Ovary (tissue), 9 donors: Measurements from ENCODE around the gene HDAC10. TPM values are rescaled to one million over a fixed set of nuclear protein-coding genes. Genes with fewer than 3 reads are reported as not detected.

ENCODE experiments used
- DNase-seq, 5 donors: peaks; one replicate each; pipeline ENCODE4 v3.0.0-alpha.2; 2019 to 2020
- H3K27ac ChIP-seq, 2 donors: fragments of 200-600 bp; one replicate each; pipeline versions ENCODE4 v1.5.1 to v1.8.0; 2019 to 2022
- H3K27me3 ChIP-seq: fragments of 200-600 bp; one replicate; pipeline ENCODE4 v1.8.0; 2022
- H3K36me3 ChIP-seq: fragments of 200-600 bp; sonication (generic); one replicate; pipeline ENCODE4 v1.5.1; 2019
- H3K4me1 ChIP-seq: one replicate; pipeline ENCODE4 v1.8.1; 2013; ENCODE audit warnings: mild to moderate bottlenecking, moderate library complexity; ENCODE audit not compliant: insufficient read depth
- H3K4me3 ChIP-seq: fragments of 200-600 bp; sonication (generic); one replicate; pipeline ENCODE4 v1.5.1; 2017
- H3K9me3 ChIP-seq, 2 donors: fragments of 200-600 bp in 1 of 2; sonication (generic) in 1 of 2; one replicate each; pipeline versions ENCODE4 v1.5.1 to v1.8.1; 2013 to 2019; ENCODE audit warnings: mild to moderate bottlenecking in 1 of 2, moderate library complexity in 1 of 2
- EP300 ChIP-seq: sonication (generic); formaldehyde crosslinking; IDR thresholded peaks from one replicate; pipeline ENCODE4 v1.6.1; 2017; ENCODE audit warnings: antibody characterized with exemption
- POLR2A ChIP-seq: fragments of 450-650 bp; IDR thresholded peaks from one replicate; pipeline ENCODE4 v1.6.1; 2017; ENCODE audit warnings: antibody characterized with exemption, mild to moderate bottlenecking, moderate library complexity
- WGBS, 3 donors: extraction: QIAGEN DNeasy Blood & Tissue Kit in 1 of 3; methylation state at CpG; one replicate each; pipeline versions ENCODE4 v1.1.5 to v1.1.7; 2013 to 2017; 5-methylcytosine and 5-hydroxymethylcytosine counted together
- intact Hi-C, 4 donors: fragments of 100-400 bp; cut with DNase I; formaldehyde crosslinking; loops; one replicate each; pipeline versions ENCODE4 v1.11.0 to v1.15.1; 2022 to 2023
- polyA plus RNA-seq, 2 donors: library from polyadenylated mRNA; stranded (reverse); fragments of 200-250 nt in 1 of 2; fragments of 350-450 nt in 1 of 2; fragmentation: Illumina TruSeq in 1 of 2; extraction: RNeasy Lipid Tissue Mini Kit (QIAGEN cat#74804) in 1 of 2; gene quantifications; one replicate each; pipeline ENCODE4 v1.2.3, GENCODE V29; 2013 to 2014
- total RNA-seq, 7 donors: library from RNA; depleted of rRNA in 2 of 7; stranded (reverse); fragments of >200 nt in 2 of 7; fragmentation: NEBNext Ultra II Directional in 3 of 7; extraction: Animal tissue kit (Norgen Biotek cat#: 25700) in 3 of 7; gene quantifications; one replicate each; pipeline versions ENCODE4 v1.1.0 to v1.2.4, GENCODE V29; 2016 to 2023
- TF ChIP-seq, protein P1 (sequence below), 3 donors: fragments of 450-650 bp in 2 of 3; fragments of 200-600 bp in 1 of 3; IDR thresholded peaks; one replicate each; pipeline versions ENCODE4 v1.5.1 to v1.8.0; 2016 to 2022; ENCODE audit warnings: antibody characterized with exemption in 3 of 3, mild to moderate bottlenecking in 1 of 3
- donor health status: DM: no; HTN: no; CAD: no; lungs with moderate emphysema.
- donor health status: DM: no; HTN: no; CAD: no.
- donor health status: Bipolar disorder and iron deficiency.
- donor health status: DM: yes; HTN: yes; CAD: no.
- donor health status: DM: no; HTN: no; CAD: no.
- donor health status: DM: yes; HTN: yes; CAD: no.

Gene HDAC10
- total and polyA plus RNA-seq, 9 donors: 2.3 to 44.6 (median 38.9) TPM

DNA sequence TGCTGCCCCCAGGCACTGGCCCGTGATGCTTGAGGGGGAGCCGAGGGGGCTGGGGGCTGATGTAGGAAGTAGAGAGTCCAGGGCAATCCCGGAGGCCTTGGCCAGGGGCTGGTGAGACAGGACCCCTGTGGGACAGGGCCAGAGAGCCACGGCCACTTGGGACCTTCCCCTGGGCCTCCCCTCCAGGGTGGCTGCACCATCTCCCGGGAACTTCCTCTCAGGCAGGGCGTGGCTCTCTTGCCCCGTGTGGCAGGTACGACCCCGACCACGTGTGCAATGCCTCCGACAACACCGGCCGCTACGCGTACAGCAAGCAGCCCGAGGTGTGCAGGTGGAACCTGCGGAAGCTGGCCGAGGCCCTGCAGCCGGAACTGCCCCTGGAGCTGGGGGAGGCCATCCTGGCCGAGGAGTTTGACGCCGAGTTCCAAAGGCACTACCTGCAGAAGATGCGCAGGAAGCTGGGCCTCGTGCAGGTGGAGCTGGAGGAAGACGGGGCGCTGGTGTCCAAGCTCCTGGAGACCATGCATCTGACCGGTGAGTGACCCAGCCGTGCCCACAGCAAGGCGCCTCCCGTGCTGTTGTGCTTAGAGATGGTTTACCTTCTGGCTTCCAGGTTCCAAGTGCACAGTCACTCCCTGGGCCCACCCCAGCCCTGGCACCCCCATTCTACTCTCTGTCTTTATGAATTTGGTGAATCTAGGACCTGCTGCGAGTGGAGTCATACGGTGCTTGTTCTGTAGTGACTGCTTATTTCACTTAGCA, 40.5 kb downstream of the HDAC10 start:
- H3K9me3 ChIP-seq: no peaks in the 10 kb centered on the region
- DNase-seq: peak in 1 of 5 donors; percentile 45
- no peak overlapping the region for H3K27ac ChIP-seq
- intact Hi-C loops: loop anchor here in 2 of 4 donors (2.0 to 5.0 kb wide), 2 partner anchors 280 to 283 kb away; no protein-coding TSS in a partner anchor
- 85 to 88% (median 85%) methylated on average over 28 to 32 of the region's 32 CpGs for WGBS, 3 donors
- TF ChIP-seq, protein P1, sequence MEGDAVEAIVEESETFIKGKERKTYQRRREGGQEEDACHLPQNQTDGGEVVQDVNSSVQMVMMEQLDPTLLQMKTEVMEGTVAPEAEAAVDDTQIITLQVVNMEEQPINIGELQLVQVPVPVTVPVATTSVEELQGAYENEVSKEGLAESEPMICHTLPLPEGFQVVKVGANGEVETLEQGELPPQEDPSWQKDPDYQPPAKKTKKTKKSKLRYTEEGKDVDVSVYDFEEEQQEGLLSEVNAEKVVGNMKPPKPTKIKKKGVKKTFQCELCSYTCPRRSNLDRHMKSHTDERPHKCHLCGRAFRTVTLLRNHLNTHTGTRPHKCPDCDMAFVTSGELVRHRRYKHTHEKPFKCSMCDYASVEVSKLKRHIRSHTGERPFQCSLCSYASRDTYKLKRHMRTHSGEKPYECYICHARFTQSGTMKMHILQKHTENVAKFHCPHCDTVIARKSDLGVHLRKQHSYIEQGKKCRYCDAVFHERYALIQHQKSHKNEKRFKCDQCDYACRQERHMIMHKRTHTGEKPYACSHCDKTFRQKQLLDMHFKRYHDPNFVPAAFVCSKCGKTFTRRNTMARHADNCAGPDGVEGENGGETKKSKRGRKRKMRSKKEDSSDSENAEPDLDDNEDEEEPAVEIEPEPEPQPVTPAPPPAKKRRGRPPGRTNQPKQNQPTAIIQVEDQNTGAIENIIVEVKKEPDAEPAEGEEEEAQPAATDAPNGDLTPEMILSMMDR (IDR thresholded peaks at IDR 0.05): no peak
- TF ChIP-seq POLR2A (no peak), EP300 (no peak)
- H3K4me1 ChIP-seq: peaks cover 4% of the 10 kb centered on the region
- no peaks in the 10 kb centered on the region for H3K36me3 ChIP-seq
- H3K27me3 ChIP-seq: no peaks in the 10 kb centered on the region
- no peak overlapping the region for H3K4me3 ChIP-seq

DNA sequence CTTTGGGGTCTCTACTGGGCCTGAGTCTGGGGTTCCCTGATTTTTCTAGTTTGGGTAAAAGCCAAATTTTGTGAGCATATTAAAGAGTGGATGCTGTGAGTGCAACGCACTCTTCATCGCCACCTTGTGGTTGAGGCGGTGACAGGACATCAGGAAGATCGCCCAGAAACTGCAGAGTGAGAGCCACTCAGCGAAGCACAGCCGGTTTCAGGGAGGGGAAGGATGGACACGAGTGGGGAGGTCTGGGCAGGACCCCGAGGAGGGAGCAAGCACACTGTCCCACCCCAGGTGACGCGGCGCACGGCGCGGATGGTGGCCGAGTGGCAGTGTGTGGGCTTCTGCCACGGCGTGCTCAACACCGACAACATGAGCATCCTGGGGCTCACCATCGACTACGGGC, 41.2 kb downstream of the HDAC10 start:
- no peak overlapping the region for H3K4me3 ChIP-seq
- peaks cover 4% of the 10 kb centered on the region for H3K4me1 ChIP-seq
- no peaks in the 10 kb centered on the region for H3K27me3 ChIP-seq
- intact Hi-C loops: loop anchor here in 3 of 4 donors (2.0 to 10.0 kb wide), 6 partner anchors 57 to 288 kb away; no protein-coding TSS in a partner anchor
- peak overlapping the region in 1 of 2 donors; percentile 4 for H3K27ac ChIP-seq
- DNase-seq: peak; percentile 64 to 83 (median 78)
- no peaks in the 10 kb centered on the region for H3K9me3 ChIP-seq
- 55 to 61% (median 57%) methylated on average over 20 of the region's 20 CpGs for WGBS, 3 donors
- no peaks in the 10 kb centered on the region for H3K36me3 ChIP-seq
- TF ChIP-seq, protein P1 (IDR thresholded peaks at IDR 0.05): peak; percentile 70 to 86 (median 86)
- no peak for TF ChIP-seq EP300
- TF ChIP-seq POLR2A: no peak

DNA sequence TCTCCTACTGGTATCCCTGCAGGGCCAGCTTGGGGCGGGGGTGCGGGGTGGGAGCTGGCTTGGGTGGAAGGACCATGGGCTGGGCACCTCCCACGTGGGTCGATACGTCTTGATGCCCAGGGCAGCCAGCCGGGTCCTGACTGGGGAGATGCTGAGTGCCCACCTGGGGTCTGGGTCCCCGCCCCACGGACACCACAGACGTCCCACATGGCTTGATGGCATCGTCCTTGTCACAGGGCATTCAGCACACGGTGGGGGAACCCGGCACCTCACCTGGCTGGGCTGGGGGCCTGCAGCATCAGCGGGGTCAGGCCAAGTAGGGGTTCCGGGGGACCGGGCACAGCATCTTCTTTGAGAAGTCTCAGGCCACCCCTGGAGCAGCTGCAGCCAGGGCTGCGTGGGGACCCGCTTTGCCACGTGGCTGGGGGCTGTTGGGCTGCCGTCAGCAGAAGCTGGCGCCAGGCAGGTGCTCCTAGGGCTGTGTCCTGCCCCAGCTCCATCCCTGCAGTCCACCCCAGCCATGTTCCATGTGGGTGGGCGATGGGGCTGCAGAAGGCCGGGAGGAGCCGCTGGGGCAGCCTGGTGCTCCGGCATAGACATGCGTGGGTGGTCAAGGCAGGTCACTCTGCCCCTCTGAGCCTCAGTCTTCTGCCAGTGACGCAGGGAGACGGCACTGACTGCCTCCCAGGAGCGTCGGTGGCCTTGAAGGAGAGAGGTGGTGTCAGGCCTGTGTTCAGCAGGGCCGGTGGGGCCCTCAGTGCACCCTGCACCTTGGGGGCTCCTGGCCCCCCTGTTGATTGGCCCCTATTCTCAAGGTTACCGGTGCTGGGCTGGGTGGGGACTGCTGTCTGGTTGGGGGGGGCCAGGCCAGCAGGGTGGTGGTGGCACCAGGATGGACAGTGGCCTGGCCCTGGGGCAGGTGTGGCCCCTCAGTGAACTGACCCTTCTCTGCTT, 41.8 kb downstream of the HDAC10 start:
- no peak overlapping the region for H3K4me3 ChIP-seq
- WGBS, 3 donors: 33 to 46% (median 42%) methylated on average over 22 to 31 of the region's 31 CpGs
- H3K4me1 ChIP-seq: peaks cover 4% of the 10 kb centered on the region
- no peaks in the 10 kb centered on the region for H3K9me3 ChIP-seq
- TF ChIP-seq POLR2A: no peak
- TF ChIP-seq, protein P1 (IDR thresholded peaks at IDR 0.05): no peak
- no peak for TF ChIP-seq EP300
- peak in 3 of 5 donors; percentile 57 to 76 (median 75) for DNase-seq
- peak overlapping the region in 1 of 2 donors; percentile 4 for H3K27ac ChIP-seq
- no peaks in the 10 kb centered on the region for H3K36me3 ChIP-seq
- intact Hi-C loops: loop anchor here in 3 of 4 donors (2.0 to 10.0 kb wide), 4 partner anchors 56 to 287 kb away; no protein-coding TSS in a partner anchor
- H3K27me3 ChIP-seq: no peaks in the 10 kb centered on the region

DNA sequence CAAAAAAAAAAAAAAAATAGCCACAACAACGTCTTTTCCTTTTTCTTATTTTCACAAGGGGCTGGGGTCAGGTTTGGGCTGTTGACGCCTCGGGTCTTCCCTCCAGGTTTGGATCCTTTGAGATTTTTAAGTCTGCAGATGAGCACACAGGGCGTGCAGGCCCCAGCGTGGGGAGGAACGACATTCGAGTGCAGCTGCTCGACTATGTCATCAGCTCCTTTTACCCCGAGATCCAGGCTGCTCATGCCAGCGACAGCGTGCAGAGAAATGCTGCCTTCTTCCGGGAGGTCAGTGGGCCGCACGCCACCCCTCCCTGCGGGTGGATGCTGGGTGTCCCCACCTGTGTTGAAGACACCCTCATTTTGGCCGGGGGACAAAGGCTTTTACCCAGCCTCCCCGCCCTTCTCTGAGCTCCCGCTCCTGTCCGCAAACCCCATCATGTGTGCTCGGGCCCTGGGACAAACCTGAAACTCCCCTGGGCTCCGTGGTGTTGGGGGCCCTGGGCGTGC, 42.6 kb downstream of the HDAC10 start:
- no peak for TF ChIP-seq EP300
- TF ChIP-seq, protein P1 (IDR thresholded peaks at IDR 0.05): no peak
- TF ChIP-seq POLR2A: no peak
- no peaks in the 10 kb centered on the region for H3K36me3 ChIP-seq
- H3K9me3 ChIP-seq: no peaks in the 10 kb centered on the region
- DNase-seq: peak in 1 of 5 donors; percentile 31
- H3K4me3 ChIP-seq: no peak overlapping the region
- intact Hi-C loops: loop anchor here in 3 of 4 donors (2.0 to 10.0 kb wide), 4 partner anchors 56 to 286 kb away; no protein-coding TSS in a partner anchor
- H3K27ac ChIP-seq: no peak overlapping the region
- 62 to 79% (median 74%) methylated on average over 22 of the region's 22 CpGs for WGBS, 3 donors
- H3K27me3 ChIP-seq: no peaks in the 10 kb centered on the region
- H3K4me1 ChIP-seq: peaks cover 4% of the 10 kb centered on the region
